HepG2 (cell line): Measurements from ENCODE around the gene TIFAB.

ENCODE experiments used
- TF ChIP-seq, protein P1 (sequence below): sonication (generic); formaldehyde crosslinking; IDR thresholded peaks from 2 replicates; pipeline ENCODE4 v1.5.0; 2020; ENCODE audit warnings: missing genetic modification reagents, mild to moderate bottlenecking, borderline replicate concordance
- TF ChIP-seq, protein P2 (sequence below): IDR thresholded peaks from 2 replicates; pipeline ENCODE4 v1.6.1; 2012; ENCODE audit warnings: low read depth, low read length, improper control_type of control experiment
- TF ChIP-seq, protein P3 (sequence below): sonication (generic); formaldehyde crosslinking; IDR thresholded peaks from 2 replicates; pipeline ENCODE4 v1.5.1; 2020; ENCODE audit warnings: missing genetic modification reagents, mild to moderate bottlenecking, borderline replicate concordance

DNA sequence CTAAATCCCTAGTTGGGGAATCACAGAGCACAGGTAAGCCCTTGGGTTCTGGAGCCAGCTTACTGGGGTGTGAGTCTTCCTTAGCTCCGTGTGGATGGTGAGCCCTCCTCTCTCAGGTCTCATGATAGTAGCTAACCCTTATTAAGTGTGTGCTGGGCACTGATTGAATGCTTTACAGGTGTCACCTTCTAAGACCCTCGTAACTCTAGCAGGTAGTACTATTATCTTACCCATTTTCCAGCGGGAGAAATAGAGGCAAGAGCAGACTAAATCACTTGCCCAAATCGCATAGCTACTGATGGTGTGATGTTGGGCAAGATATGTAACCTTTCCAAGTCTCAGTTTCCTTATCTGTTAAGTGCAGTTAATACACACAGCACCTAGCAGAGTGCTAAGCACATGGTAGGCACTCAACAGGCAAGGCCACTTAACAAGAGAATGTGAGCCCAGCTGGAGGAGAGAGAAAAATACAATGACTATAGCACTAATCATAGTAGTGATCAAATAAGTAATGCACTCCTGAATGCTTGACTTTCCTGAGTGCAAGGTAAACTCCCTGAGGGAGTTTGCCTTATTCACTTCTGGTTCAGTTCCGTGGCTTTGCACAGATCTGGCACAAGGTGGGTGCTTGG lies 4.7 kb downstream of the TIFAB start, which contains the start of gene DCANP1:
- TF ChIP-seq, protein P1, sequence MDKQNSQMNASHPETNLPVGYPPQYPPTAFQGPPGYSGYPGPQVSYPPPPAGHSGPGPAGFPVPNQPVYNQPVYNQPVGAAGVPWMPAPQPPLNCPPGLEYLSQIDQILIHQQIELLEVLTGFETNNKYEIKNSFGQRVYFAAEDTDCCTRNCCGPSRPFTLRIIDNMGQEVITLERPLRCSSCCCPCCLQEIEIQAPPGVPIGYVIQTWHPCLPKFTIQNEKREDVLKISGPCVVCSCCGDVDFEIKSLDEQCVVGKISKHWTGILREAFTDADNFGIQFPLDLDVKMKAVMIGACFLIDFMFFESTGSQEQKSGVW (CRISPR knock-in tag) = no peak
- TF ChIP-seq, protein P2, sequence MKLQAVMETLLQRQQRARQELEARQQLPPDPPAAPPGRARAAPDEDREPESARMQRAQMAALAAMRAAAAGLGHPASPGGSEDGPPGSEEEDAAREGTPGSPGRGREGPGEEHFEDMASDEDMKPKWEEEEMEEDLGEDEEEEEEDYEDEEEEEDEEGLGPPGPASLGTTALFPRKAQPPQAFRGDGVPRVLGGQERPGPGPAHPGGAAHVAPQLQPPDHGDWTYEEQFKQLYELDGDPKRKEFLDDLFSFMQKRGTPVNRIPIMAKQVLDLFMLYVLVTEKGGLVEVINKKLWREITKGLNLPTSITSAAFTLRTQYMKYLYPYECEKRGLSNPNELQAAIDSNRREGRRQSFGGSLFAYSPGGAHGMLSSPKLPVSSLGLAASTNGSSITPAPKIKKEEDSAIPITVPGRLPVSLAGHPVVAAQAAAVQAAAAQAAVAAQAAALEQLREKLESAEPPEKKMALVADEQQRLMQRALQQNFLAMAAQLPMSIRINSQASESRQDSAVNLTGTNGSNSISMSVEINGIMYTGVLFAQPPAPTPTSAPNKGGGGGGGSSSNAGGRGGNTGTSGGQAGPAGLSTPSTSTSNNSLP = no peak
- TF ChIP-seq, protein P3, sequence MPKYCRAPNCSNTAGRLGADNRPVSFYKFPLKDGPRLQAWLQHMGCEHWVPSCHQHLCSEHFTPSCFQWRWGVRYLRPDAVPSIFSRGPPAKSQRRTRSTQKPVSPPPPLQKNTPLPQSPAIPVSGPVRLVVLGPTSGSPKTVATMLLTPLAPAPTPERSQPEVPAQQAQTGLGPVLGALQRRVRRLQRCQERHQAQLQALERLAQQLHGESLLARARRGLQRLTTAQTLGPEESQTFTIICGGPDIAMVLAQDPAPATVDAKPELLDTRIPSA = no peak
